HG02943 (cell line): ENCODE results near the gene PNLDC1.

Source experiments
- ATAC-seq: cut with Tn5 transposase; IDR thresholded peaks from one replicate; pipeline ENCODE4 v1.9.1; 2021; ENCODE audit warnings: mild to moderate bottlenecking, low read depth, moderate library complexity; ENCODE audit not compliant: unreplicated experiment

Gene PNLDC1

GRCh38 chr6:159800141-159800865, at the start of gene PNLDC1:
PNLDC1 (plus strand) TSS chr6:159800276; CDS start chr6:159800308, 32 bp downstream.
- ATAC-seq, result no peak

- no peak for ATAC-seq
Observed at GRCh38 chr6:159751448-159751847, 48.6 kb upstream of the PNLDC1 start.

GRCh38 chr6:159753081-159753872, 46.8 kb upstream of the PNLDC1 start:
- ATAC-seq, result no peak

- ATAC-seq, result no peak
Observed at GRCh38 chr6:159754401-159754800, 45.7 kb upstream of the PNLDC1 start.

GRCh38 chr6:159754959-159755914, 44.8 kb upstream of the PNLDC1 start:
- no peak for ATAC-seq

GRCh38 chr6:159756508-159756907, 43.6 kb upstream of the PNLDC1 start:
- ATAC-seq, result no peak

- no peak for ATAC-seq
Observed at GRCh38 chr6:159758031-159759001, 41.8 kb upstream of the PNLDC1 start.

- ATAC-seq, result no peak
Observed at GRCh38 chr6:159759645-159760044, 40.4 kb upstream of the PNLDC1 start.

GRCh38 chr6:159760602-159761057, 39.4 kb upstream of the PNLDC1 start:
- no peak for ATAC-seq

- peak; percentile 12 for ATAC-seq
Observed at GRCh38 chr6:159761129-159761872, 38.8 kb upstream of the PNLDC1 start.

GRCh38 chr6:159761873-159762680, 38.0 kb upstream of the PNLDC1 start, which contains the start of gene ACAT2:
ACAT2 (plus strand) TSS chr6:159762045; CDS start chr6:159762088, 43 bp downstream.
- ATAC-seq, result peak; percentile 97

GRCh38 chr6:159762681-159763293, 37.3 kb upstream of the PNLDC1 start:
- ATAC-seq, result peak; percentile 2

GRCh38 chr6:159766906-159767305, 33.2 kb upstream of the PNLDC1 start:
- ATAC-seq, result no peak

- no peak for ATAC-seq
Observed at GRCh38 chr6:159769470-159769869, 30.6 kb upstream of the PNLDC1 start.

GRCh38 chr6:159772196-159772595, 27.9 kb upstream of the PNLDC1 start:
- no peak for ATAC-seq

GRCh38 chr6:159777240-159777904, 22.7 kb upstream of the PNLDC1 start:
- no peak for ATAC-seq

- no peak for ATAC-seq
Observed at GRCh38 chr6:159778131-159778530, 21.9 kb upstream of the PNLDC1 start.
